ENCODE results near the gene DDOST.

The DDOST gene

DNA sequence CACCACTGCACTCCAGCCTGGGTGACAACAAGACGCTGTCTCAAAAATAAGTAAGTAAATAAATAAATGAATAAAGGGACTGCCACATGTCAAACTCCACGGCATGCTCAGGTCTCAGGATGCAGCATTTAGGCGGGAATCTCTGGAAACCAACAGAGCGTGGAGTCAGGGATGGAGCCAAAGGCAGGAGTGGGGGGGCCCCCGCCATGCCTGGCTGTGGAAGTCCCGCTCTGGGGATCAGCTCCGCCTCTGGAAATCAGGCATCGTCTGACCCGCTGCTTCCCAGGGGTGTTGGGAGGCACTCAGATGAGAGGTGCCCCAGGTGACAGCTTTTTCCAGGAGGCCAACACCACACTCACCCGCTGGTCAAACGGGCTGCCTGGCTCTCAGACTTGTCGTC lies 36.4 kb upstream of the DDOST start:
- Histone ChIP-seq H3K27ac (no peak overlapping the region), H3K4me3 (no peak overlapping the region)

GRCh38 chr1:20696397-20697333 lies 35.5 kb upstream of the DDOST start:
- DNase-seq (ENCODE audit: low read depth, low spot score) = peak; percentile 5
- H3K36me3 ChIP-seq (ENCODE audit: insufficient read depth, low read length) = no peaks in the 10 kb centered on the region
- peak overlapping the region; percentile 48 for H3K9ac ChIP-seq (ENCODE audit: insufficient read length)
- H3K4me3 ChIP-seq = peak overlapping the region; percentile 84
- H3K9me3 ChIP-seq (ENCODE audit: low read depth, low read length) = no peaks in the 10 kb centered on the region
- TF ChIP-seq FOXP2 (optimal IDR thresholded peaks at IDR 0.05; ENCODE audit: control extremely low read depth, extremely low read length, insufficient read depth) (peak; percentile 13), POLR2AphosphoS5 (IDR thresholded peaks at IDR 0.05; ENCODE audit: borderline replicate concordance, low read depth, low read length) (no peak)
- H3K27ac ChIP-seq = no peak overlapping the region

More for the DNA sequence above, 36.4 kb upstream of the DDOST start:
- DNase-seq (ENCODE audit: low read depth, low spot score) = no peak
- H3K9ac ChIP-seq (ENCODE audit: insufficient read length) = no peak overlapping the region
- TF ChIP-seq FOXP2 (optimal IDR thresholded peaks at IDR 0.05; ENCODE audit: control extremely low read depth, extremely low read length, insufficient read depth) (no peak), POLR2AphosphoS5 (IDR thresholded peaks at IDR 0.05; ENCODE audit: borderline replicate concordance, low read depth, low read length) (no peak), EZH2 (IDR thresholded peaks at IDR 0.05) (no peak)
- no peaks in the 10 kb centered on the region for H3K9me3 ChIP-seq (ENCODE audit: low read depth, low read length)
- no peaks in the 10 kb centered on the region for H3K36me3 ChIP-seq (ENCODE audit: insufficient read depth, low read length)

DNA sequence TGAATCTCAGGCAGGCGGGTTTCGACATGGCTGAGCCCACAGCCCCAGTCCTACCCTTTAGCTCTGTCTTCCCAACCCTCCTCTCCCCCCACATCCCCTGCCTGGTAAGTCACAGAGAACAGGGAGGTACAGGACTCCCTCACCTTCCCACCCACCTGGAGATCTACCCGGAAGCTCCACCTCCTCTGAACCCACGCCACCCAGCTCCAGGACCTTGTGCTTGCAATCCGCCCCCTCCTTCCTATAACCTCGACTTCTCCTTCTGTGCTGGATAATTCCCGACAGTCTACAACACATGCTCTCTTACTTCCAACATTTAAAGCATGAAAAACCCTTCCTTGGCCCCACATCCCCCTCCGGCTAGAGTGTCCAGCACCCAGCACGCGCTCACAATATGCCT lies 34.3 kb upstream of the DDOST start:
- no peak for TF ChIP-seq EZH2 (IDR thresholded peaks at IDR 0.05)
- no peak for TF ChIP-seq FOXP2 (optimal IDR thresholded peaks at IDR 0.05; ENCODE audit: control extremely low read depth, extremely low read length, insufficient read depth)
- TF ChIP-seq POLR2AphosphoS5 (IDR thresholded peaks at IDR 0.05; ENCODE audit: borderline replicate concordance, low read depth, low read length) = no peak

GRCh38 chr1:20693623-20694022 lies 32.5 kb upstream of the DDOST start:
- Histone ChIP-seq H3K4me3 (no peak overlapping the region), H3K36me3 (ENCODE audit: insufficient read depth, low read length) (no peaks in the 10 kb centered on the region), H3K9me3 (ENCODE audit: low read depth, low read length) (no peaks in the 10 kb centered on the region), H3K27ac (no peak overlapping the region), H3K9ac (ENCODE audit: insufficient read length) (no peak overlapping the region)
- no peak for TF ChIP-seq POLR2AphosphoS5 (IDR thresholded peaks at IDR 0.05; ENCODE audit: borderline replicate concordance, low read depth, low read length)
- no peak for DNase-seq (ENCODE audit: low read depth, low spot score)

More for the DNA sequence above, 34.3 kb upstream of the DDOST start:
- Histone ChIP-seq H3K36me3 (ENCODE audit: insufficient read depth, low read length) (no peaks in the 10 kb centered on the region), H3K4me3 (no peak overlapping the region), H3K27ac (no peak overlapping the region), H3K9me3 (ENCODE audit: low read depth, low read length) (no peaks in the 10 kb centered on the region), H3K9ac (ENCODE audit: insufficient read length) (no peak overlapping the region)
- DNase-seq (ENCODE audit: low read depth, low spot score) = no peak

- H3K4me3 ChIP-seq = no peak overlapping the region
- no peaks in the 10 kb centered on the region for H3K9me3 ChIP-seq (ENCODE audit: low read depth, low read length)
- no peak for DNase-seq (ENCODE audit: low read depth, low spot score)
- no peaks in the 10 kb centered on the region for H3K36me3 ChIP-seq (ENCODE audit: insufficient read depth, low read length)
- TF ChIP-seq EZH2 (IDR thresholded peaks at IDR 0.05) = no peak
- no peak for TF ChIP-seq FOXP2 (optimal IDR thresholded peaks at IDR 0.05; ENCODE audit: control extremely low read depth, extremely low read length, insufficient read depth)
- no peak for TF ChIP-seq POLR2AphosphoS5 (IDR thresholded peaks at IDR 0.05; ENCODE audit: borderline replicate concordance, low read depth, low read length)
- H3K27ac ChIP-seq = no peak overlapping the region
- H3K9ac ChIP-seq (ENCODE audit: insufficient read length) = no peak overlapping the region
Measured at GRCh38 chr1:20691872-20692271, 30.7 kb upstream of the DDOST start.

GRCh38 chr1:20689645-20690056 lies 28.5 kb upstream of the DDOST start:
- H3K36me3 ChIP-seq (ENCODE audit: insufficient read depth, low read length) = no peaks in the 10 kb centered on the region
- H3K27ac ChIP-seq = no peak overlapping the region
- no peak overlapping the region for H3K9ac ChIP-seq (ENCODE audit: insufficient read length)
- DNase-seq (ENCODE audit: low read depth, low spot score) = no peak
- no peak overlapping the region for H3K4me3 ChIP-seq
- no peaks in the 10 kb centered on the region for H3K9me3 ChIP-seq (ENCODE audit: low read depth, low read length)
- TF ChIP-seq FOXP2 (optimal IDR thresholded peaks at IDR 0.05; ENCODE audit: control extremely low read depth, extremely low read length, insufficient read depth) (no peak), POLR2AphosphoS5 (IDR thresholded peaks at IDR 0.05; ENCODE audit: borderline replicate concordance, low read depth, low read length) (no peak), EZH2 (IDR thresholded peaks at IDR 0.05) (no peak)

- H3K9me3 ChIP-seq (ENCODE audit: low read depth, low read length) = no peaks in the 10 kb centered on the region
- H3K36me3 ChIP-seq (ENCODE audit: insufficient read depth, low read length) = no peaks in the 10 kb centered on the region
- DNase-seq (ENCODE audit: low read depth, low spot score) = no peak
- TF ChIP-seq POLR2AphosphoS5 (IDR thresholded peaks at IDR 0.05; ENCODE audit: borderline replicate concordance, low read depth, low read length) (no peak), FOXP2 (optimal IDR thresholded peaks at IDR 0.05; ENCODE audit: control extremely low read depth, extremely low read length, insufficient read depth) (no peak), EZH2 (IDR thresholded peaks at IDR 0.05) (no peak)
- H3K9ac ChIP-seq (ENCODE audit: insufficient read length) = no peak overlapping the region
- no peak overlapping the region for H3K27ac ChIP-seq
- no peak overlapping the region for H3K4me3 ChIP-seq
Measured at GRCh38 chr1:20686883-20687725, 25.9 kb upstream of the DDOST start.

GRCh38 chr1:20685741-20686140 lies 24.6 kb upstream of the DDOST start:
- no peak for DNase-seq (ENCODE audit: low read depth, low spot score)
- no peak overlapping the region for H3K4me3 ChIP-seq
- TF ChIP-seq EZH2 (IDR thresholded peaks at IDR 0.05) = no peak
- no peak for TF ChIP-seq FOXP2 (optimal IDR thresholded peaks at IDR 0.05; ENCODE audit: control extremely low read depth, extremely low read length, insufficient read depth)
- TF ChIP-seq POLR2AphosphoS5 (IDR thresholded peaks at IDR 0.05; ENCODE audit: borderline replicate concordance, low read depth, low read length) = no peak

More at GRCh38 chr1:20685741-20686140, 24.6 kb upstream of the DDOST start:
- Histone ChIP-seq H3K36me3 (ENCODE audit: insufficient read depth, low read length) (no peaks in the 10 kb centered on the region), H3K9ac (ENCODE audit: insufficient read length) (no peak overlapping the region), H3K27ac (no peak overlapping the region), H3K9me3 (ENCODE audit: low read depth, low read length) (no peaks in the 10 kb centered on the region)

Measured in SK-N-MC (cell line).